ENCODE data around the gene TOP2B.

The TOP2B gene

DNA sequence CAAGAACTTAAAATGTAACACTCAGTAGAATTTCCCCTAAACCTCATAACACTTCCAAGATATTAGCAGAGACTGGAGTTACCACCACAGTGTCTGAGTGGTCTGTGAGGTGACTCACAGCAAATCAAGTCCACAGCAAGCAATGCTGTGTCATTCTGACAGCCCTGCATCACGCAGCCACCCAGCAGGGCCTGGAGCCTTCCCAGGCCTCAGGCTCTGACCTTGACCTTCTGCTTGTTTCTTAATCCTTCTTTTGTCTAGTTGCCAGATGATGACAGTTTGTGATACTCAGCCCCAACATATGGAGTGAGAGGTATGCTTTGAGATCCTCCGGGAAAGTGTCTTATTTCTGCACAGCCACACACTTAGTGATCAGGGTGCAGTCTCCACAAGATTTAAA is 82.5 kb downstream of the TOP2B start:
- DNase-seq (ENCODE audit: low spot score): peak; percentile 5

DNA sequence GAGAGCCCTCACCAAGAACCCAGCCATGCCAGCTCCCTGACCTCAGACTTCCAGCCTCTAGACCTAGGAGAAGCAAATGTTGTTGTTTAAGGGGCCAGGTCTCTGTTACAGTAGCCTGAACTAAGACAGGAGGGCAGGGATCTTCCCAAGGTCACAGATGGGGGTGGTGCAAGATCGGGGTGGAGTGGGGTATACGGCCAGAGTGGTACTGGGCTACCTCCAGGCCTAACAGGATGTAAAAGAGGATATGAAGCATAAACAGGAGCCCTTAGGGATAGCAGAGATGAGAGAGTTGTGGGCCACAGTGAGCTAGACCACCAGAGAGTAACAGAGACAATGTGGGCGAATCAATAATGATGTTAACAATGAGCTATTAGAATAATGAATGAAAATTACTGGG is 82.9 kb downstream of the TOP2B start:
- no peak for DNase-seq (ENCODE audit: low spot score)

DNA sequence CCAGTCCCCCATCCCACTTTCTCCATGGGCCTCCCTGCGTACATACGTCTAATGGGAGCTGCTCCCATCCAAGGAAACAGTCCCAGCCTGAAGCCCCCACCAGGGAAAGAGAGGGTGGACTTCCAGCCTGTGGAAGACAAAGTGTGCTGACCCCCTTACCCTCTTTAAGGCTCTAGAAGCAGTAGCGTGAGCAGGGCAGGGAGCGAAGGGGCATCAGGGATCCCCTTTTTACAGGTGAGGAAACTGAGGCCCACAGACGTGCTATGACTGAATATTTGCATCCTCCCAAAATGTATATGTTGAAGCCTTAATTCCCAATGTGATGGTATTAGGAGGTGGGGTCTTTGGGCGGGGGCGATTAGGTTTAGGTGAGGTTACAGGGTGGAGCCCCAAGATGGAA is 83.4 kb downstream of the TOP2B start:
- no peak for DNase-seq (ENCODE audit: low spot score)

DNA sequence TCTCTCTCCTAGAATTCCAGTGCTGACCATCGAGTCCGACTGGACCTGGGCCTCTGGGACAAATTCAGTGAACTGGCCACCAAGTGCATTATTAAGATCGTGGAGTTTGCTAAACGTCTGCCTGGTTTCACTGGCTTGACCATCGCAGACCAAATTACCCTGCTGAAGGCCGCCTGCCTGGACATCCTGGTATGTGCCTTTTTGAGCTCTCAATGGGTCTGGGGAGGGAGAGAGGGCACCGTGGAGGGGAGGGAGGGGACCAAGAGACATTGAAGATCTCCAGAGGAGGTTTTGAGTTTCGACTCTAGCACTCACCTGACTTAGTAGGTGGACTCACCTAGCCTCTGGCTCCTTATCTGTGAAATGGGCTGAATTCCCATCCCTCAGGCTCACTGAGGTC is 84.2 kb downstream of the TOP2B start:
- no peak for DNase-seq (ENCODE audit: low spot score)

DNA sequence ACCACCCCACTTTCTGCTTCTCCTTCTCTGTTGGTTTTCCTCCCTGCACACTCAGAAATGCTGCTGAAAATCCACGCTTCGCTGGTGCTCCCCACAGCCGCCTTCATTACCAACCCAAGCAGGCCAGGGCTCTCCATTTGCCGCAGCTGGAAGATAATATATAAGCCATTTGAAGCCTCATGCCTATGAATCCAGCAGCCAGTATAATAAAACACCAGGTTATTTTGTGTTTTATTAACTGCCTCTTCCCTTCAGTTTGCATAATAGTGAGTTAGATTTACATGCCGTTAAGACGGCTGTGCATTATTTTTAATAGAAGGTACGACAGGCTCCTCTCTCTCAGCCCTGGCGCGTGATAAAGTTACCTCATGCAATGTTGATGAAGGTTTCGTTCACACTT is 86.6 kb downstream of the TOP2B start:
- DNase-seq (ENCODE audit: low spot score): no peak

DNA sequence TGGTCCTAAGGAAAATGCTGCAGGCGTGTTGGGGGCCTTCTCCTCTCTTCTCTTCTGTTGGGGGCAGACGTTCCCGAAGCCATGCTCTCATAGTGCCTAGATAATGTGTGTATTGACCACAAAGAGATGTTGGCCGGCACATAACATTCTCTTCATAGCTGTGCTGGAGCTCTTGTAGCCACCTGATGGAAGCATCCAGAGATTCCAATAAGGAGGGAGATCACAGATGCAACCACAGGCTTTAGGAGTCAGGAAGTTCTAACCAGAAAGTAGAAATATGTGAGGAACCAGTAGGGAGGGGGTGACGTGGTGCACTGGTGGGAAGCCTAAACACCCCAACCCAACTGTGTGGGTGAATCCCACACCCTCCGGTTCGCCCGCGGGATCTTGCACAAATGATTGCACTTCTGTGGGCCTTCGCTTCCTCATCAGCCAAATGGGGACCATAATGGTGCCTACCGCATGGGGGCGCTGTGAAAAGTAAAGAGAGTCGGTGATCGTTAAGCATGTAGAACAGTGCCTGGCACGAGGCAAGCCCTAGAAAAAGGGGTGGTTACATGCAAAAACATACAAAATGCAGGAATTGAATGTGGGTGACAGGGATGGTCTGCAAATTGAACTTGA is 87.8 kb downstream of the TOP2B start:
- no peak for DNase-seq (ENCODE audit: low spot score)

DNA sequence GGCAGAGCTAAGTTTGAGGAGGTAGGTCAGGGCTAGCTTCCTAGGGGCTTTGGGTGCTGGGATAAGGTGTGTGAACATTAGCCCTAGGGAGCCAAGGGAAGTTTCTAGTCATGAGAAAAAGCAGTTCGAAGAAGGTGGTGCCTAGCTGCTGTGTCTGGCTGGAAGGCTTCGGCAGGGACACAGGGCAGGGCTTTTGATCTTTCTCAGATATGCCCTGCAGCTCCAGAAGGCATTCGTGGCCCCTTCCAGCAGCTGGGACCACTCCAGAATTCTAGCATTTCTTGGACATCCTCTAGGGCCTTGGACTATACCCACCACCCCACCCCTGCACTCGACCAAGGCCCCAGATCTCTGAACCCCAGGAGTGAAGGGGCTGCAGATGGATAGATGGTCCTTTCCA is 88.6 kb downstream of the TOP2B start:
- no peak for DNase-seq (ENCODE audit: low spot score)

DNA sequence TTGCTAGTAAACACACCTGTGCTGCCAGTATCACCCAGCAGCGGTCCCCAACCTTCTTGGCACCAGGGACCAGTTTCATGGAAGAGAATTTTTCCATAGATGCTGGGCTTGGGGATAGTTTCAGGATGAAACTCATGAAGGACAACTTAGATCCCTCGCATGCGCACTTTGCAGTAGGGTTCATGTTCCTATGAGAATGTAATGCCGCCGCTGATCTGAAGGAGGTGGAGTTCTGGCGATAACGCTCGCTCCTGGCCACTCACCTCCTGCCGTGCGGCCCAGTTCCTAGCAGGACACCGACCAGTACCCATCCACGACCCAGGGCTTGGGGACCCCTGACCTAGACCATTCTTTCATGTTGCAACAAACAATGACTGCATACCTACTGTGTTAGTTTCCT is 89.7 kb downstream of the TOP2B start:
- DNase-seq (ENCODE audit: low spot score): no peak

DNA sequence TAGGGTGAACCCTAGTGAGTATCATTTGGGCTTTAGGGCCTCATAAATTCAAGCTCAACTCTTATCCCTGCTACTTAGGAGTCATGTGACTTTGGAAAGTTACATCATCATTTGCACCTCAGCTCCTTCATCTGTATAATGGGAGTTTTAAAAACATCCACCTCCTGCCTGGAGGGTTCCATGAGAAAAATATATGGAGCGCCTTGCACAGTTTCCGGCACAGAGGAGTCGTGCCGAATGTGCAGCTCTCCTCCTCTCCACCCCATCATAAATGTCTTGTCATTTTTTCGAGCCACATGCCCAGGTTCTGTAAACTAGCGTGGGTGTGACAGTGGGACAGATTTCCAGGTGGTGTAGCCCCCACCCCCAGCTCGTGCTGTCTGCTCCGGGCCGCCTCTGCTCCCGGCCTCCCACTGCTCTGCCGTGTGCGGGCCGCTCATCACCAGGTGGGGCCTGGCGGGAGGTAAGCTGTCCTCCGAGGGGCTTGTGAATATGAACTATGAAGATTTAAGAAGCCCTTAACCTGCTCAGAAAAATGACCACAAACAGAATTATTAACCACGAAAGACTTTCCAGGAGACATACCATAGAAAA is 90.4 kb downstream of the TOP2B start:
- no peak for DNase-seq (ENCODE audit: low spot score)

DNA sequence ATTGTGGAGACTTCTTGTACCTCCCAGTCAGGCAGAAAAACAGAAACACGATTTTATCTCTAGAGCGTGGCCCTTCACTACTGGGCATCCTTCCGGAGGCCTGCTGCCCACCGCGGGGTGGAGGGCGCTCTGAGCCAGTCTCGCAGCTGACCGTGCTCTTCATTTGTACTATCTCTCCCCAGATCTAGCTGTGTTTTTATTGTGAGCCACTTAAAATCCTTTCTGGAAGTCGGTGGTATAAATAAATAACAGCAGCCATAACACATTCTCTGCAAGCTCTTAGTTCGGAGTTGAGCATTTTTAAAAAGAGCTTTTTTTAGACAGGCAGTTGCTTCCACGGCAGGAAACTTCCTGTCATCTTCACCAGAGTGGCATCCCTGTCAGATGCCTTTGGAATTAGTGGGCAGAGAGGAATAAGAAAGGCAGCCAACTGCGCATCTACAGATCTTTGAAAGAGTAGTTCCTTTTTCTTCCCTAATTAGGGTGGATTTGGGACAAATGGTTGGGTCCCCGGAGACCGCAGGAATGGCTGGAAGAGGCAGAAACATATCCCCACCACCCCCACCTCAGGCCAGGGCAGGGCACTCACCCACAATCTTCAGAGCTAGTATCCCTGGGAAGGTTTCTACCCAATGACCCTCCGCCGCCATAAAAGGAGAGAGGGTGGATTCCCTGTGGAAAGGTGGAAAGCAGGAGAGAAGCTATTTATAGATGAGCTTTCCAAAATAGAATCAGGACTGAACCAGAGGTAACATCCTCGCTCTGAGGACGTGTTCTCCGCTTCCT is 91.1 kb downstream of the TOP2B start:
- no peak for DNase-seq (ENCODE audit: low spot score)

DNA sequence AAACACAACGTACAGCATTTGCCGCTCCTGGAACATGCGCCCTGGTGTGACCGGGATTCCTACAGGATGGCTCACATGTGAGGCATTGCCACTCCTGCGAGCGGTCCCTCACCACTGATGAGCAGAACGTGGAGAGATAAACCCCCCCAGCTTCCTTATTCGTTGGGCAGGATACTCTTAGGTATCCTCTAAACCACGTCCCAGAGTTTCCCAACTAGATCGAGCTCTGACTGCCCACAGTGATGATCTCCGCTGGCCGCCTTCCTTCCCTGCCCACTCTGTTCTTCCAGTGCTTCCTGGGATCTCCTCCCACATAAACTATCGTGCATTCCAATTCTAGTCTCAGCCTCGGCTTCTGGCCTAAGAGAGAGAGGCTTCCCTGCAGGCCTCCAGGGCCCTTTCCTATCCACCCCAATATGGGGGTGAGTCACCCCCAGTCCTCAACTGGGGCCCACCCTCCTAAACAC is 91.8 kb downstream of the TOP2B start:
- no peak for DNase-seq (ENCODE audit: low spot score)

DNA sequence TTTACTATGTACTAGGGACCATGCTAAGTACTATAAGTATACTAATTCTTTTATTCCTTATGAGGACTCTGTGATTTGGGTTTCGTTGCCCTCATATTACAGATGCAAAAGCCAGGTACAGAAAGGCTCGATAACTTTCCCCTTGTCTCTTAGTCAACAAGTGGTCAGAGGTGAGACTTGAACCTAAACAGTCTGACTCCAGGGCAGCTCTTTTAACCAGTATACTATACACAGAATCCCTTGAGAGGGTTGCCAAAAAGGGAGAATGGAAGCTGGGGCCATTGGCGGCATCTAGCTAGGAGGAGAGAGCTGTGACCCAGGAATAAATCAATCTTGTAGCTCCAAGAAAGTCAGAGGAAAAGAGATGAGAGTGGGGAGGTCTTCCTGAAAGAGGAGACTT is 92.4 kb downstream of the TOP2B start:
- no peak for DNase-seq (ENCODE audit: low spot score)

DNA sequence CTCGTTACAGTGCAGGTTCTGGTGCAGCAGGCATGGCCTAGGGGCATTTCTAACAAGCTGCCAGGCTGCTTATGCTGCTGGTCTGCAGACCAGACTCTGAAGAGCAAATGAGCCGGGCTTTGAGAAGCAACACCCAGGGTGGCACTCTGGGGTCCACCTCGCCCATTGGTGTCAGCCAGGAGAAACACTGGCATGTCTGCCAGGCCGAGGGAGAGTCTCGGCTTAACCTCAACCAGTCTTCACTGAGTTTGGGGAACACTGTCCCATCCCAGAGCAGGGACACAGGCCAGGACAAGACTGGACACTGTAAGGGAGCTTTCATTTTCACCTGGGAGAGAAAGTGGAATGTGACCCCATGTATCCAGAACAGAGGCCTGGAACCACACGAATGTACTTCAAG is 93.4 kb downstream of the TOP2B start:
- DNase-seq (ENCODE audit: low spot score): no peak

DNA sequence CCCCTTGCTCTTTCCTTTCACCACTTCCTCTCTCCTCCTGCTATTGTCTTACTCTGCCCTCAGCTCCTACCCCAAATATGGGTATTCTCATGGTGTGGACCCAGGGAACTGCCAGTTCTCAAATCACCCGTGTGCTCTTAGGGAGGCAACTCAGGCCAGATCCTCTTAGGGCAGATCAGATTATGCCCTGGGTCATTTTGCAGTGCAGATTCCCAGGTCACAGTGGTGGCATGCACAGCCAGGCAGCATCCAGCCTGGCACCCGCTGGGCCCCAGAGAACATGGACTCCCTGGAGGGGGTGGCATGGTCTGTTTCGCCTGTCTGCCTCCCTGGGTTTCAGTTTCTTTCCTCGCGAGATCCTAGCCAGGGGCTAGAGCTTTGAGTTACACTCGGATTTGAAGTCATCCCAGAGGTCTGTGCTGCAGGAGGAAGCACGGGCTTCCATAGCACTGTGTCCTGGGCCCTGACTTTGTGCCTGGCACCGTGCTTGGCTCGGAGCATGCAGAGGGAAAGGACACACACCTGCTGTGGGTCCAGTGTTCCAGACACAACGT is 96.1 kb downstream of the TOP2B start:
- no peak for DNase-seq (ENCODE audit: low spot score)

DNA sequence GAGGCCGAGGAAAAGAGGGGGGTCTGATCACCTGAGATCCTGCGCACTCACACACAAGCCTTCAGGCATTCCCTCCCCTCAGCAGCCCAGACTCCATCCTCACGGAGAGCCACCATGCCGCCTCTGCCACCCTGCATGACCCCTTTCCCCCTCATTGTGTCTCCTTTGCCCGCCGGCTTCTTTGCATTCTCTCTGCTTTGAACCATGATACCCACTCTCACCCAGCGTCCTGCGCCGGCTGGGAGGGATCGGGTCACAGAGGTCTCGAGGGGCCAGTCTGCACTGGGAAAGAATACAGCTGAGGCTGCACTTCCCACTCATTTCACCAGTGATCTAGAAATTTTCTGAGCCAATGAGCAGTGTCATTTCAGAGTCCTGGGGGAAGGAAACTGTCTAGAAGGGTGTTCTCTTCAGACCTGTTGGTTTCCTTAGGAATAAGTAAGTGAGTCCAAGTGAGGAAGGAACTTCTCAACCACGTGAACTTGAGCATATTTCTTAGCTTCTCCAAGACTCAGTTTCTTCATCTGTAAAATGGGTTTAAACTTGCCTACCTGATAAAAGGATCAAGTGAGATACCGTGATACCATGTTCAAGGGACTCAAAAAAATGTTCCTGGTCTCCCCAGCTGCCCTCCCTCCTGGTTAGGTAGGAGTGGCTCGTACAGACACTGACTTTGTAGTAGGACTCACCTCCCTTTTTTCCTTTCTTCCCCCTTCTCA is 96.7 kb downstream of the TOP2B start:
- DNase-seq (ENCODE audit: low spot score): no peak

DNA sequence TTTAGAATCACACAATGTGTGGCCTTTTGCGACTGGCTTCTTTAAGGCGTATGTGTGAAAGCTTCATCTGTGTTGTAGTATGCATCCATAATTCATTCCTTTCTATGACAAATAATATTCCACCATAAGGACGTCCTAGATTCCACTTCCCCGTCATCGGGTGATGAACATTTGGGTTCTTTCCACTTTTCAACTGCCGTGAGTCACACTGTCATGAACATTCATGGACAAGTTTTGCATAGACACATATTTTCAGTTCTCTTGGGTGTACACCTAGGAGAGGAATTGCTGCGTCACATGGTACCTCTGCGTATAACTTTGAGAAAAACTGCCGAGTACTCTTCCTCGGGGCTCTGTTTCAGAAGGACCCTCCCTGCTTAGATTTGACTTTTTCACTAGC is 97.3 kb downstream of the TOP2B start:
- no peak for DNase-seq (ENCODE audit: low spot score)

DNA sequence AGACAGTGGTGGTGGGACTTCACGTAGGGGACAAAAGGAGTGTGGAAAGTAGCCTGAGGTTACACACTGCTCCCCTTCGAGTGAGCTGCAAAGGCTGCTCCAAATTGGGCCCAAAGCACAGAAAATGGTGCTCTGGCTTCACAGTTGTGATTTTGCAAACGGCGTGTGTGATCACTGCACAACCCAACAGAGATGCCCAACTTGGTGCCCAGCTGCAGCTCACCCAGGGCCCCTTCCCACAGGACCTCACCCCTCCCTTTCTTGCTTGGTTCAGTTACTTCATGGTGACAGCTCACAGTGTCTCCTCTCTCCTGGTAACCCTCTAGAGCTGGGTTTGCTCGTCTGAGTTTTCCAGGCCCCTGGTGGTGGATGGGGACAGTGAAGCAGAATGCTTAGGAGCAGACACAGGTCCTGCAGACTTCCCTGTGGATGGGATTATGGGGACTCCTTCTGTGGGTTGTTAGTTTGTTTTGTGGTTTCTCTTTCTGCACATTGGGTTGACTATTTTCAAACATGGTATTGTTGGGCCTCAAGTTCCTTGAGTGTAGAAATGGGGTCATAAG is 98.3 kb downstream of the TOP2B start:
- no peak for DNase-seq (ENCODE audit: low spot score)

DNA sequence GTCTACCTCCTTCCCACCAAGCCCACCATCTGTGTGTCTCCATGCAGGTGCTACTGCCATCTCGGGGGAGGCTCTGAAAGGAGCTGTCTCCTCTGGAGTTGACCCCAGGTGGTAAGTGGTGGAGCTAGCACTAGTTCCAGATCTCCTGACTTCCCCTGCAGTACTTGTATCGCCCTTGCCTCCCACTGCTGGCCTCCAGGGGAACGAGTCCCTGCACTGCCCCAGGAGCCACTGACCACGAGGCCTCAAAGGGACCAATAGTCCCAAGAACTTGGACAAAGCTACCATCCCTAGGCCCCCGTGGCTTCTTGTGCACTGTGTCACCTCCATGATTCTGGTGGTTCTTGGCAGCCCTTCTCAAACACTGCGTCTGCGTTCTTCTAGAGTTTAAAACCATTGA is 98.9 kb downstream of the TOP2B start:
- DNase-seq (ENCODE audit: low spot score): no peak

DNA sequence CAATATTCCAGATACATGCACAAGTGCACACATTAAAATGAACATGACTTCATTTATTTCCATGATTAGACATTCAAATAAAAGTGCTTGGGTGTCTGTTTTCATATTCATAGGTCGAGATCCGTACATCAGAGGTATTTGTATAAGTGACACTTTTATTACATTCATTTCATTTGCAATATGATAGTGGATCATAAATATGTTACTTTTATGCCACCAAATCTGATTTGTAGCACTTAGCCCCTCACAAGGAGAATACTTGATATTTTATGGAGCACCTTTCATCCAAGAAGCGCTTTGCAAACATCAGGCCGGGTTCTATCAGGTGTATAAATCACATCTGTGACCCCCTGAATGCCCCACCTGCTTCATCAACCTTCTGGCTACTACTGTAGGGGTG is 100.6 kb downstream of the TOP2B start:
- DNase-seq (ENCODE audit: low spot score): no peak

DNA sequence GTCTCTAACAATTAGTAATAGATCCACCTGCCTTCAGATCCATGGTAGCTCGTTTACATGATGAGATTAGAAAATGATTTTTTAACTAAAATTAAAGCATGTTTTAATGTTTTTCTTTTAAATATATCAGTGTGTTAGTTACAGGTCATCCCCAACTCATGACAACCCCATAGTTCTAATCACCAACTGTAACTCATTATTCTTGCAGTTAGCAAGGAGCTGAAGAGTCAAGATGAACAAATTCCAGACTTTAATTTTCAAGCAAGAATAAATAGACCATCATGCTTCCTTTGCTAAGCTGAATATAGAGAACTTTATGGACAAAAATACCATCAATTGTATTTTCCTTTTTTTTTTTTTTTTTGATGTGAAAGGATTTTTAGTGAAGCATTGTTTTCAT is 101.1 kb downstream of the TOP2B start:
- DNase-seq (ENCODE audit: low spot score): no peak

DNA sequence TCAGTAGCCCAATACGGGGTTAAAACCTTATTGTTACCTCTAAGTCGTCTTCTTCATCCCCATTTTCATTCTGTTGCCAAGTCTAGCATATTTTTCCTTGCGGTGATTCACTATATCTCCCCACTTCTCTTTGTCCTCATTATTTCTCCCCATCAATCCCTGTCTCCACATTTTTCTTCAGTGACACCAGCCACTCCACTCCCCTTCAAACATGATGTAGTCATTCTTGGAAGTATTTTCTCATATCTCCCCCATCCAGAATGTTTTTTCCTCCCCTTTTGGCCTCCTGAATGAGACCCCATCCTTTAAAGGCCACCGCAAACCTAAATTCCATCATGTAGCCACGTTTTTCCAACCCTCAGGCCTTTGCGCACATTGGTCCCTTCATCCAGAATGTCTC is 105.9 kb downstream of the TOP2B start:
- no peak for DNase-seq (ENCODE audit: low spot score)

DNA sequence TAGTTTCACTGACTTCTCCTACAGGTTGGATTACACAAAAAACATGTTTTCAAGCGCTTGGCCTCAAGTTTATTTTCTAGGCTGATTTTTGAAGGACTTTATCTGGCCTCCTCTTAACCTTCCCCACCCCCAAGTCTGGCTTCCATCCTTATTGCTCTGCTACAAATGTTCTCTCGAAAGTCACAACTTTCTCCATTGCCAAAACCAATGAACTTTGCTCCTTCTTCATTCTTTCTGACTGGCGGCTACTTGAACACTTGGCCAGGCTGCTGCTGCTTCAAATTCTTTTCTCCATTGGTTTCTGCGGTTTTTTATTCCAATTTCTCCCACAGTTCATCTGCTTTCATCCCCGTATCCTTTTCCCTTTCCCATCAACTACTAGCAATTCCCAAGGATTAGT is 106.6 kb downstream of the TOP2B start:
- DNase-seq (ENCODE audit: low spot score): no peak

Data from LoVo (cell line).